Omental fat pad (tissue), 4 donors: Measurements from ENCODE around the gene KRTAP3-1. TPM values are rescaled to one million over a fixed set of nuclear protein-coding genes. Genes with fewer than 3 reads are reported as not detected.
"Not testable (repeated sequence)": the region's sequence is repeated elsewhere in the genome, so short reads cannot be mapped to it uniquely, and the experiment has no call there.

Experiments
- ATAC-seq: fragments of 150-250 bp; one replicate; pipeline ENCODE4 v1.9.1; 2016; ENCODE audit warnings: mild to moderate bottlenecking, moderate library complexity; ENCODE audit not compliant: low FRiP score
- DNase-seq: peaks from one replicate; pipeline ENCODE4 v3.0.0-alpha.2; 2019; ENCODE audit warnings: low spot score
- CTCF ChIP-seq, 3 donors: fragments of 450-650 bp; IDR thresholded peaks; one replicate each; pipeline ENCODE4 v1.5.1; 2016 to 2017; ENCODE audit warnings: antibody characterized with exemption in 3 of 3, mild to moderate bottlenecking in 3 of 3, moderate library complexity in 2 of 3
- total RNA-seq, 4 donors: library from RNA; depleted of rRNA; stranded (reverse); fragments of >200 nt; gene quantifications; one replicate each; pipeline ENCODE4 v1.1.0, GENCODE V29; 2016

KRTAP3-1 gene
- total RNA-seq, 4 donors from 2014 or later = not detected

DNA sequence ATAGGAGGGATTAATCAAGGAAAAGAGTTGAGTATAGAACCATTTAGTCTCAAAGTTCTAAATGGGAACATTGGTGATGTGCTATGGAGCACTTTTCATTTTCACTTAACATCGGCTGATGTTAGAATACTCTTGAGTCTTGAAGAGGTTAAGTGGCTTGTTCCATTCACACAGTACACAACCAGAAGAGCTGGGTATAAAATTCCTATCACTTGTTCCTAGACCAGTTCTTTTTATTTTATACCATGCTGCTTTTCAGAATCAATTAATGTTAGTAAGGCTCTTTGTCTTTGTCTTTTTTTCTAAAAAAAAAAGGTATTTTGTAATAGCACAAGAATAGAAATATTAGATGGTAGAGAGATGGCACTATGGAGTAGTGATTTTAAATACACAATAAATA is 34.0 kb upstream of the KRTAP3-1 start:
- ATAC-seq = no peak
- no peak for TF ChIP-seq CTCF (IDR thresholded peaks at IDR 0.05)
- DNase-seq = no peak

DNA sequence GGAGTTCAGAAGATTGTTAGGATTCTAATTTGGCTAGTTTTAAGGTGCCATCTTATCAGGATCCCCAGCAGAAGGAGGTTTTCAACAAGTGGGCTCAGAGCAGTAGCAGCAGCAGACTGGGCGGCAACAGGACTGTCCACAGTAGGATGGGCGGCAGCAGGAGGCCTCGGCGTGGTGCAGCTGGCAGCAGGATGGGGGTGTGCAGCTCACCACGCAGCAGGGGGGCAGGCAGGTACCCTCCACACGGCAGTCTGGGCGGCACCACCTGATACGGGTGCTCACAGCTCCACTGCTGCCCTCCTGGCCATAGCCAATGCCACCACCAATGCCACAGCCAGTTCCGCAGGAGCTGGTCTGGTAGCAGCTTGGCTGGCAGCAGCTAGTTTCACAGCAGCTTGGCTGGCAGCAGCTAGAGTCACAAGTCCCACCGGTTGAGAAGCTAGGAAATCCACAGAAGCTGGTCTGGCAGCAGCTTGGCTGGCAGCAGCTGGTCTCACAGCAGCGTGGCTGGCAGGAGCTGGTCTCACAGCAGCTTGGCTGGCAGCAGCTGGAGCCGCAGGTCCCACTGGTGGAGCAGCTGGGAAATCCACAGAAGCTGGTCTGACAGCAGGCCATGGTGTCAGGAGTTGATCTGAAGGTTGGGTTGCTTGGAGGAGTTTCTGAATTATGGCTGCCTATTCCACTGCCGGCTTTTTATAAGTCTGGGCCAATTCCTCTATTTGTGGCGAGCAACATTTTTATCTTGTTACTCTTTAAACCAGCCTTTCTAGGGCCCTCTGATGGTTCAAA is 32.0 kb upstream of the KRTAP3-1 start, which contains the start of gene KRTAP1-1:
TSS of gene KRTAP1-1 (minus strand) at position 668 of the 789 bp plus-strand sequence. CDS start at position 615, 53 bp downstream.
- DNase-seq, ATAC-seq: not testable (repeated sequence)

GRCh38 chr17:41037853-41038350 is 29.0 kb upstream of the KRTAP3-1 start:
- TF ChIP-seq CTCF (IDR thresholded peaks at IDR 0.05) = no peak
- no peak for ATAC-seq
- no peak for DNase-seq

- not testable (repeated sequence) for DNase-seq, ATAC-seq
Measured at GRCh38 chr17:41034346-41034935, 25.5 kb upstream of the KRTAP3-1 start, which contains the start of gene KRTAP1-3. TSS of gene KRTAP1-3 (minus strand) at chr17:41034874. CDS start at chr17:41034821, 53 bp downstream.

GRCh38 chr17:41029633-41030245 is 20.8 kb upstream of the KRTAP3-1 start, which contains the start of gene KRTAP1-4:
TSS of gene KRTAP1-4 (minus strand) at chr17:41030195. CDS start at chr17:41030078, 117 bp downstream.
- ATAC-seq (no peak), DNase-seq (no peak)
- no peak for TF ChIP-seq CTCF (IDR thresholded peaks at IDR 0.05)

- DNase-seq = no peak
Measured at GRCh38 chr17:41026715-41027471, 18.0 kb upstream of the KRTAP3-1 start, which contains the start of gene KRTAP1-5. TSS of gene KRTAP1-5 (minus strand) at chr17:41027208. CDS start at chr17:41027155, 53 bp downstream.

More at GRCh38 chr17:41026715-41027471, 18.0 kb upstream of the KRTAP3-1 start, which contains the start of gene KRTAP1-5:
- ATAC-seq = no peak
- TF ChIP-seq CTCF (IDR thresholded peaks at IDR 0.05) = no peak
